ENCODE measurements around the gene IL36G.

DNA sequence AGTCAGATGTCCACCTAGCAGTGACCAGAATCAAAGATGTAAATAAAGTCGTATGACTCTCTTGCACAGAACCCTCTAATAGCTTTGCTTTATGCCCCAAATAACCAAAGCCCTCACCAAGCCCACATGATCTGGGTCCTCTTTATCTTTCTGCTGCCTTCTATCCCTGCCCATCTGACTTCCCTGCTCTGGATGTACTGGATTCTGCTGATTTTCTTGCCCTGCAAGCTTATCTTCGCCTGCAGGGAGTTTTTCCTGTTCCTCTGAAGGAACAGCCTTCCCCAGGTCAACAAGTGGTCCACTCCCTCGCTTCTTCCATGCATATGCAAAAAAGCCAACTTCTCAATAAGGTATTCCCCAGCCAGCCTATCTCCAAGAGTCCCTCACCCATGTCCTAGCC, 56.2 kb downstream of the IL36G start:
- TF ChIP-seq POU2F2 (IDR thresholded peaks at IDR 0.05; ENCODE audit: low read depth, low read length) (no peak), POLR2AphosphoS5 (IDR thresholded peaks at IDR 0.05; ENCODE audit: low read depth, low read length) (no peak), TAF1 (IDR thresholded peaks at IDR 0.05; ENCODE audit: low read depth, low read length) (no peak), POLR2A (IDR thresholded peaks at IDR 0.05; ENCODE audit: low read depth, low read length) (no peak), SPI1 (IDR thresholded peaks at IDR 0.05; ENCODE audit: low read depth, low read length) (no peak)
